A549 (cell line): ENCODE data around the gene VENTX. TPM values are rescaled to one million over a fixed set of nuclear protein-coding genes. Genes with fewer than 3 reads are reported as not detected.

Experiments
- ATAC-seq, 2 experiments: fragments of 200-7000 bp in 1 of 2; fragments of >200 bp in 1 of 2; cut with Nextera tagmentation in 1 of 2; cut with Tn5 transposase in 1 of 2; 3 replicates each; pipeline versions ENCODE4 v1.8.0 to v1.9.1; 2018 to 2020; ENCODE audit warnings: mild to moderate bottlenecking in 1 of 2, moderate library complexity in 1 of 2
- CTCF ChIA-PET: fragments of 300-600 bp; sonication (Branson Sonifier 250); formaldehyde crosslinking; extraction: SDS; loops from one replicate; lab custom pipeline; 2021; ENCODE audit warnings: antibody characterized with exemption, inconsistent platforms; lab: Yijun Ruan, JAX
- POLR2A ChIA-PET: fragments of 350-600 bp; formaldehyde crosslinking; extraction: SDS; loops from one replicate; lab custom pipeline; 2021; ENCODE audit warnings: antibody characterized with exemption, inconsistent platforms; lab: Yijun Ruan, JAX
- DNase-seq, 2 experiments: peaks; one replicate each; pipeline versions ENCODE4 v3.0.0 to v3.0.0-alpha.2; 2011 to 2016; ENCODE audit warnings: low read depth in 1 of 2, low spot score in 1 of 2
- FAIRE-seq: peaks from 2 replicates; lab custom pipeline; 2011; peaks lifted over from hg19 to GRCh38; lab: Jason Lieb, UNC
- H3K27ac ChIP-seq, 2 experiments: fragments of >200 bp; sonication (Bioruptor Twin); formaldehyde crosslinking; 3 replicates each; pipeline ENCODE4 v1.5.1; 2016 to 2017
- H3K4me1 ChIP-seq: fragments of >200 bp; sonication (Bioruptor Twin); formaldehyde crosslinking; 3 replicates; pipeline ENCODE4 v1.6.1; 2016
- H3K4me2 ChIP-seq: fragments of >200 bp; sonication (Bioruptor Twin); formaldehyde crosslinking; 3 replicates; pipeline ENCODE4 v1.6.1; 2016
- H3K4me3 ChIP-seq: fragments of >200 bp; sonication (Bioruptor Twin); formaldehyde crosslinking; 3 replicates; pipeline ENCODE4 v1.5.1; 2016
- H3K9me3 ChIP-seq: fragments of >200 bp; sonication (Bioruptor Twin); formaldehyde crosslinking; 3 replicates; pipeline ENCODE4 v1.6.1; 2016
- BHLHE40 ChIP-seq: IDR thresholded peaks from 2 replicates; pipeline ENCODE4 v1.6.1; 2012; ENCODE audit warnings: low read depth, low read length, inconsistent platforms
- CBX2 ChIP-seq: fragments of 200-600 bp; sonication (generic); IDR thresholded peaks from 2 replicates; pipeline ENCODE4 v1.6.1; 2016; ENCODE audit warnings: low read depth, mild to moderate bottlenecking, borderline replicate concordance
- CEBPB ChIP-seq, 2 experiments: fragments of >200 bp in 1 of 2; sonication (Bioruptor Twin) in 1 of 2; formaldehyde crosslinking in 1 of 2; IDR thresholded peaks; 2 replicates each; pipeline ENCODE4 v1.6.1; 2012 to 2016
- FOSB ChIP-seq: fragments of 250-450 bp; sonication (Bioruptor Pico); IDR thresholded peaks from 2 replicates; pipeline ENCODE4 v1.5.0; 2020; ENCODE audit warnings: mild to moderate bottlenecking, moderate library complexity
- FOSL2 ChIP-seq, 2 experiments: fragments of 450-650 bp in 1 of 2; fragments of >200 bp in 1 of 2; sonication (Bioruptor Twin) in 1 of 2; formaldehyde crosslinking; IDR thresholded peaks; 2 replicates each; pipeline versions ENCODE4 v1.5.0 to v1.6.1; 2016 to 2020; ENCODE audit warnings: mild to moderate bottlenecking in 1 of 2, moderate library complexity in 1 of 2
- FOXS1 ChIP-seq: fragments of 250-450 bp; sonication (Bioruptor Pico); IDR thresholded peaks from 2 replicates; pipeline ENCODE4 v1.5.0; 2020; ENCODE audit warnings: mild to moderate bottlenecking, moderate library complexity
- HDAC2 ChIP-seq: fragments of 200-600 bp; sonication (generic); IDR thresholded peaks from 2 replicates; pipeline ENCODE4 v1.6.1; 2016
- HMGXB4 ChIP-seq: fragments of 250-450 bp; sonication (Bioruptor Pico); IDR thresholded peaks from 2 replicates; pipeline ENCODE4 v1.5.0; 2021; ENCODE audit warnings: mild to moderate bottlenecking, moderate library complexity, borderline replicate concordance
- KDM1A ChIP-seq: fragments of 200-600 bp; sonication (generic); IDR thresholded peaks from 2 replicates; pipeline ENCODE4 v1.6.1; 2016; ENCODE audit warnings: low read depth, mild to moderate bottlenecking
- MAZ ChIP-seq: fragments of 150-350 bp; IDR thresholded peaks from 2 replicates; pipeline ENCODE4 v1.6.1; 2014; ENCODE audit warnings: antibody characterized with exemption, low read depth, low read length, borderline replicate concordance
- NFE2L2 ChIP-seq: fragments of 150-350 bp; conservative IDR thresholded peaks from 2 replicates; pipeline ENCODE4 v1.6.1; 2014; ENCODE audit warnings: low read length
- NR3C1 ChIP-seq: fragments of >200 bp; sonication (Bioruptor Twin); formaldehyde crosslinking; IDR thresholded peaks from 3 replicates; pipeline ENCODE4 v1.6.1; 2017
- PBX3 ChIP-seq: IDR thresholded peaks from 2 replicates; pipeline ENCODE4 v1.6.1; 2012
- RAD21 ChIP-seq, 2 experiments: fragments of >200 bp in 1 of 2; sonication (Bioruptor Twin) in 1 of 2; formaldehyde crosslinking in 1 of 2; IDR thresholded peaks in 1 of 2; conservative IDR thresholded peaks in 1 of 2; 2 replicates in 1 of 2; 3 replicates in 1 of 2; pipeline ENCODE4 v1.6.1; 2012 to 2018; ENCODE audit warnings: inconsistent platforms in 1 of 2
- RARB ChIP-seq: fragments of 250-450 bp; sonication (Bioruptor Pico); IDR thresholded peaks from 2 replicates; pipeline ENCODE4 v1.8.0; 2021; ENCODE audit warnings: mild to moderate bottlenecking, moderate library complexity
- REST ChIP-seq: fragments of 200-600 bp; sonication (generic); IDR thresholded peaks from 2 replicates; pipeline ENCODE4 v1.6.1; 2016; ENCODE audit warnings: antibody characterized with exemption, mild to moderate bottlenecking, moderate library complexity
- SREBF2 ChIP-seq: fragments of 450-650 bp; IDR thresholded peaks from 2 replicates; pipeline ENCODE4 v1.6.1; 2014; ENCODE audit warnings: mild to moderate bottlenecking, moderate library complexity
- TFCP2L1 ChIP-seq: fragments of 250-450 bp; sonication (Bioruptor Pico); IDR thresholded peaks from 2 replicates; pipeline ENCODE4 v1.5.0; 2021; ENCODE audit warnings: mild to moderate bottlenecking
- TP53 ChIP-seq: fragments of 250-450 bp; sonication (Bioruptor Pico); IDR thresholded peaks from 2 replicates; pipeline ENCODE4 v1.5.0; 2021; ENCODE audit warnings: mild to moderate bottlenecking, moderate library complexity
- ZNF302 ChIP-seq: fragments of 250-450 bp; sonication (Bioruptor Pico); IDR thresholded peaks from 2 replicates; pipeline ENCODE4 v1.9.0; 2021; ENCODE audit warnings: inconsistent platforms, mild to moderate bottlenecking, moderate library complexity
- WGBS: methylation state at CpG from one replicate; pipeline ENCODE4 v1.1.6; 2017; ENCODE audit errors: missing lambda C conversion rate; 5-methylcytosine and 5-hydroxymethylcytosine counted together
- polyA plus RNA-seq, 4 experiments: library from polyadenylated mRNA; depleted of rRNA in 3 of 4; stranded (reverse); fragments of >200 nt; fragmentation: RNase III in 1 of 4; extraction: RNeasy Plus Mini Kit Qiagen cat#74134 plus additional on column Dnase treatment in 1 of 4; gene quantifications; 2 replicates in 3 of 4; 3 replicates in 1 of 4; pipeline ENCODE4 v1.2.3, GENCODE V29; 2011 to 2017
- TF ChIP-seq, protein P1 (sequence below): IDR thresholded peaks from 2 replicates; pipeline ENCODE4 v1.6.1; 2012
- TF ChIP-seq, protein P2 (sequence below): fragments of >200 bp; sonication (Bioruptor Twin); formaldehyde crosslinking; IDR thresholded peaks from 3 replicates; pipeline ENCODE4 v1.5.1; 2016

VENTX gene
- polyA plus RNA-seq, 2 of the 4 experiments (the other 2 are of a cell fraction): not detected

DNA sequence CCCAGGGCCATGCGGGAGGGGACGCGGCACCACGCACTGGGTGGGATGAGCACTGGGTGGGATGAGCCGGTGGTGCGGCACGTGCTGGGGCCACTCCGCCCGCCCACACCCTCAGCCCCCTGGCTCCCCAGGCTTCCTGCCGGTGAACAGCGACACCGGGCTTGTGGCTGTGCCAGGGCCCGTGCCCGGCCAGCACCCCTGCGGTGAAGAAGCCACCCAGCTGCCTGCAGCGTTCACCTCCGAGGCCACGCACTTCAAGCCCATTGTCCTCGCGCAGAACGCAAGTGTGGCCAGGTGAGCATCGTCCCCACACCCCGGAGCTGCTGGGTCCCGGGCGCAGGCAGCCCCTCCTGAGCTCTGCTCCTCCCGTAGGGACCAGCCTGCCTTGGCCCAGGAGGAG, 39.4 kb upstream of the VENTX start:
- Histone ChIP-seq H3K9me3 (no peaks in the 10 kb centered on the region), H3K4me1 (no peaks in the 10 kb centered on the region), H3K4me3 (no peak overlapping the region), H3K27ac (no peak overlapping the region), H3K4me2 (no peak overlapping the region)
- ChIA-PET POLR2A (no interaction called here), CTCF (interaction anchor here (1.0 to 1.5 kb wide), 2 partner anchors 9 to 12 kb away, joined by 3 read pairs; no protein-coding TSS in a partner anchor)
- FAIRE-seq (no peak), DNase-seq (no peak), ATAC-seq (no peak)
- no peak for TF ChIP-seq MAZ
- TF ChIP-seq ZNF302 (CRISPR knock-in tag): no peak
- no peak for TF ChIP-seq FOSB (CRISPR knock-in tag)
- TF ChIP-seq BHLHE40: no peak
- TF ChIP-seq, protein P1, sequence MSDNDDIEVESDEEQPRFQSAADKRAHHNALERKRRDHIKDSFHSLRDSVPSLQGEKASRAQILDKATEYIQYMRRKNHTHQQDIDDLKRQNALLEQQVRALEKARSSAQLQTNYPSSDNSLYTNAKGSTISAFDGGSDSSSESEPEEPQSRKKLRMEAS: no peak
- TF ChIP-seq RAD21 (conservative IDR thresholded peaks at IDR 0.05 in 1 of 2, IDR thresholded peaks at IDR 0.05 in 1 of 2): no peak
- TF ChIP-seq CBX2: no peak
- no peak for TF ChIP-seq TFCP2L1
- TF ChIP-seq, protein P2, sequence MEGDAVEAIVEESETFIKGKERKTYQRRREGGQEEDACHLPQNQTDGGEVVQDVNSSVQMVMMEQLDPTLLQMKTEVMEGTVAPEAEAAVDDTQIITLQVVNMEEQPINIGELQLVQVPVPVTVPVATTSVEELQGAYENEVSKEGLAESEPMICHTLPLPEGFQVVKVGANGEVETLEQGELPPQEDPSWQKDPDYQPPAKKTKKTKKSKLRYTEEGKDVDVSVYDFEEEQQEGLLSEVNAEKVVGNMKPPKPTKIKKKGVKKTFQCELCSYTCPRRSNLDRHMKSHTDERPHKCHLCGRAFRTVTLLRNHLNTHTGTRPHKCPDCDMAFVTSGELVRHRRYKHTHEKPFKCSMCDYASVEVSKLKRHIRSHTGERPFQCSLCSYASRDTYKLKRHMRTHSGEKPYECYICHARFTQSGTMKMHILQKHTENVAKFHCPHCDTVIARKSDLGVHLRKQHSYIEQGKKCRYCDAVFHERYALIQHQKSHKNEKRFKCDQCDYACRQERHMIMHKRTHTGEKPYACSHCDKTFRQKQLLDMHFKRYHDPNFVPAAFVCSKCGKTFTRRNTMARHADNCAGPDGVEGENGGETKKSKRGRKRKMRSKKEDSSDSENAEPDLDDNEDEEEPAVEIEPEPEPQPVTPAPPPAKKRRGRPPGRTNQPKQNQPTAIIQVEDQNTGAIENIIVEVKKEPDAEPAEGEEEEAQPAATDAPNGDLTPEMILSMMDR: no peak
- no peak for TF ChIP-seq FOSL2 (IDR thresholded peaks at IDR 0.05)
- TF ChIP-seq FOSL2 (CRISPR knock-in tag; IDR thresholded peaks at IDR 0.05): no peak
- no peak for TF ChIP-seq SREBF2
- no peak for TF ChIP-seq HDAC2
- 84% methylated on average over 8 of the region's 26 CpGs for WGBS

DNA sequence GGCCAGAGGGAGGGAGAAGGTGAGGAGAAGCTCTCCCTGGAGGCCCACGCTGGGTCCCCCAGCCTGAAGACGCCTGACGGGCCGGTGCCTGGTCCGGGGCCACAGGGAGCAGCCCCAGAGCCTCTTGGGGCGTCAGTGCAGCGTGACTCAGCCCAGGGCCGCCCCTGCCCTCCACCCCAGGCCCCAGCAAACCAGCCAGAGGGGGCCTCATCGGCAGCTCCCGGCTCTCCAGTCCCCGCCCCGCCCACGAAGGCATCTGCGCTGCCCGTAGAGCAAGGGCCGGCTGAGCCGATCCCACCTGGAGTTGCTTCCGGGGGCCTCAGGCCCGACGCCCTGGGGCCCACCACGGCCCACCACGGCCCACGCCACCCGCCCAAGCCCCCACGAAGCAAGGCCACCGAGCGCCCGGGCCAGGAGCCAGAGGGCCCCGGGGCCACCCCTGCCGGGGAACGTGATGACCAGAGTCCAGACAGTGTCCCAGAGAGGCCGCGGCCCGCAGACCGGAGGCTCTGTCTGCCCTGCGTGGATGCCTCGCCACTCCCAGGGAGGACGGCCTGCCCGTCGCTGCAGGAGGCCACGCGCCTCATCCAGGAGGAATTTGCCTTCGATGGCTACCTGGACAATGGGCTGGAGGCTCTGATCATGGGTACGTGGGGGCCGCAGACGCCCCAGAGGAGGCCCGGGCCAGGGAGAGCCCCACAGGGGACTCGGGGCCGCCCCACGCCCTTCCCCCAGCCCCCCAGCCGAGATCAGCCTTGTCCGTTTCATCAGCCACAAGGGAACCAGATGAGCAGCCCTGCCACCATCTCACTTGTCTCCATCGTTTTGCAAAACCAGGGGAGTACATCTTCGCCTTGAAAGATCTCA, 38.8 kb upstream of the VENTX start:
- ChIA-PET POLR2A (no interaction called here), CTCF (interaction anchor here (1.0 kb wide), 1 partner anchor 8 kb away, joined by 3 read pairs; no protein-coding TSS in a partner anchor)
- no peak overlapping the region for H3K4me2 ChIP-seq
- 71% methylated on average over 23 of the region's 54 CpGs for WGBS
- FAIRE-seq (no peak), DNase-seq (no peak), ATAC-seq (no peak)
- no peaks in the 10 kb centered on the region for H3K4me1 ChIP-seq
- no peak overlapping the region for H3K4me3 ChIP-seq
- no peaks in the 10 kb centered on the region for H3K9me3 ChIP-seq
- no peak overlapping the region for H3K27ac ChIP-seq
- TF ChIP-seq TP53 (CRISPR knock-in tag) (no peak), NR3C1 (no peak), CEBPB (IDR thresholded peaks at IDR 0.05) (no peak), KDM1A (no peak), RARB (CRISPR knock-in tag) (no peak), HDAC2 (no peak)
- TF ChIP-seq, protein P2: no peak

- DNase-seq (no peak), ATAC-seq (no peak), FAIRE-seq (no peak)
- Histone ChIP-seq H3K4me2 (no peak overlapping the region), H3K4me3 (no peak overlapping the region), H3K27ac (no peak overlapping the region), H3K9me3 (no peaks in the 10 kb centered on the region), H3K4me1 (no peaks in the 10 kb centered on the region)
- 75% methylated on average over 12 of the region's 13 CpGs for WGBS
- ChIA-PET CTCF (no interaction called here), POLR2A (no interaction called here)
- TF ChIP-seq REST (no peak), NFE2L2 (no peak), FOXS1 (CRISPR knock-in tag) (no peak), PBX3 (no peak), HMGXB4 (CRISPR knock-in tag) (no peak), RARB (CRISPR knock-in tag) (no peak)
Measured at GRCh38 chr10:133199488-133199885, 38.2 kb upstream of the VENTX start.
